Fibroblast of villous mesenchyme (primary cell): ENCODE measurements around the gene TTBK1. TPM values are rescaled to one million over a fixed set of nuclear protein-coding genes. Genes with fewer than 3 reads are reported as not detected.

Source experiments
- DNase-seq: peaks from one replicate; pipeline ENCODE4 v3.0.0-alpha.2; 2010; ENCODE audit warnings: low read depth
- H3K4me3 ChIP-seq: 2 replicates; pipeline ENCODE4 v1.5.1; 2011; ENCODE audit warnings: low read depth, mild to moderate bottlenecking, low read length
- total RNA-seq: library from RNA; depleted of rRNA; stranded (reverse); fragments of >200 nt; gene quantifications from 2 replicates; pipeline ENCODE4 v1.2.3, GENCODE V29; 2012
- TF ChIP-seq, protein P1 (sequence below): IDR thresholded peaks from 2 replicates; pipeline ENCODE4 v1.5.1; 2012; ENCODE audit warnings: low read depth, mild to moderate bottlenecking, low read length; ENCODE audit not compliant: insufficient read depth

TTBK1 gene
- total RNA-seq, 1 donor = not detected

DNA sequence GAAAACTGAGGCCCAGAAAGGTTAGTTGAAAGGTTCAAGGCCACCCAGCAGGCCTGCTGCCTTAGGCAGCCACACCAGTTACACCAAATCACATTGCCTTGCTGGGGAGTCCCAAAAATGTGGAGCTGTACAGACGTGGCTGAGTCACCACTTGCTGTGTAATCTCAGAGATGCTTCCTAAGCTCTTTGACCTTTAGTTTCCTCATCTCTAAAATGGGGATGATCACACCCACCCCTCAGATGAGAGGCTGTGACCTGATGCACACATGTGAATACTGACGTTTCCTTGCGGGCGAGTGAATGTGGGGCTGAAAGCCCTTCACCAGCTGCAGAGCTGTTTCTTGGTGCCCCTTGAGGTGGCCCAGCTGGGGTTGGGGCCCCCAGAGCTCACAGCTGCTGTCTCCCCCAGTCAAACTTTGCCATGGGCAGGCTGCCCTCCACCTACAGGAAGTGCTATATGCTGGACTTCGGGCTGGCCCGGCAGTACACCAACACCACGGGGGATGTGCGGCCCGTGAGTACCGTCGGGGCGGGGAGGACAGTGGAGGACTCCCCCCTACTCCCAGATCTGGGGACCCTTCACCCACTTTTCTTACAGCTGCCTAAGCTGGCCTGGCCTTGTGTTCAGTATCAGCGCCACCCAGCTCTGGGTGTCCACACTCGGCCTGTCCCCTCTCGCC, 11.0 kb downstream of the TTBK1 start:
- DNase-seq = peak; percentile 10
- no peak overlapping the region for H3K4me3 ChIP-seq
- TF ChIP-seq, protein P1, sequence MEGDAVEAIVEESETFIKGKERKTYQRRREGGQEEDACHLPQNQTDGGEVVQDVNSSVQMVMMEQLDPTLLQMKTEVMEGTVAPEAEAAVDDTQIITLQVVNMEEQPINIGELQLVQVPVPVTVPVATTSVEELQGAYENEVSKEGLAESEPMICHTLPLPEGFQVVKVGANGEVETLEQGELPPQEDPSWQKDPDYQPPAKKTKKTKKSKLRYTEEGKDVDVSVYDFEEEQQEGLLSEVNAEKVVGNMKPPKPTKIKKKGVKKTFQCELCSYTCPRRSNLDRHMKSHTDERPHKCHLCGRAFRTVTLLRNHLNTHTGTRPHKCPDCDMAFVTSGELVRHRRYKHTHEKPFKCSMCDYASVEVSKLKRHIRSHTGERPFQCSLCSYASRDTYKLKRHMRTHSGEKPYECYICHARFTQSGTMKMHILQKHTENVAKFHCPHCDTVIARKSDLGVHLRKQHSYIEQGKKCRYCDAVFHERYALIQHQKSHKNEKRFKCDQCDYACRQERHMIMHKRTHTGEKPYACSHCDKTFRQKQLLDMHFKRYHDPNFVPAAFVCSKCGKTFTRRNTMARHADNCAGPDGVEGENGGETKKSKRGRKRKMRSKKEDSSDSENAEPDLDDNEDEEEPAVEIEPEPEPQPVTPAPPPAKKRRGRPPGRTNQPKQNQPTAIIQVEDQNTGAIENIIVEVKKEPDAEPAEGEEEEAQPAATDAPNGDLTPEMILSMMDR = no peak

DNA sequence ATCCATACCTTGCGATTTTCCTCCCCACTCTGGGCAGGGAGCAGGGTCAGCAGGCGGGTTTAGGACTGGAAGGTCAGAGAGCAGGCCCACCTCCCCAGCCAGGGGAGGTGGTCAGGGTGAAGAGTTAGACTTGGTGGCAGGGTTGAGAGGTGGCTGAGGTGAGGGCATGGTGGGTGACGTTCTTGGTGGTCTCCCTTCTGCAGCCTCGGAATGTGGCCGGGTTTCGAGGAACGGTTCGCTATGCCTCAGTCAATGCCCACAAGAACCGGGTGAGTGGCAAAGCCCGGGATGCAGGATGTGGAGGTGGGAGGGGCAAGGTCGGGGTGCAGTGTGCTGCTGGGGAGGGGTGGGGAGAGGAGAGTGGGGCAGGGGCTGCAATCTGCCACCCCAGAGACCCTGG, 11.6 kb downstream of the TTBK1 start:
- no peak for DNase-seq
- no peak overlapping the region for H3K4me3 ChIP-seq
- TF ChIP-seq, protein P1 = no peak

DNA sequence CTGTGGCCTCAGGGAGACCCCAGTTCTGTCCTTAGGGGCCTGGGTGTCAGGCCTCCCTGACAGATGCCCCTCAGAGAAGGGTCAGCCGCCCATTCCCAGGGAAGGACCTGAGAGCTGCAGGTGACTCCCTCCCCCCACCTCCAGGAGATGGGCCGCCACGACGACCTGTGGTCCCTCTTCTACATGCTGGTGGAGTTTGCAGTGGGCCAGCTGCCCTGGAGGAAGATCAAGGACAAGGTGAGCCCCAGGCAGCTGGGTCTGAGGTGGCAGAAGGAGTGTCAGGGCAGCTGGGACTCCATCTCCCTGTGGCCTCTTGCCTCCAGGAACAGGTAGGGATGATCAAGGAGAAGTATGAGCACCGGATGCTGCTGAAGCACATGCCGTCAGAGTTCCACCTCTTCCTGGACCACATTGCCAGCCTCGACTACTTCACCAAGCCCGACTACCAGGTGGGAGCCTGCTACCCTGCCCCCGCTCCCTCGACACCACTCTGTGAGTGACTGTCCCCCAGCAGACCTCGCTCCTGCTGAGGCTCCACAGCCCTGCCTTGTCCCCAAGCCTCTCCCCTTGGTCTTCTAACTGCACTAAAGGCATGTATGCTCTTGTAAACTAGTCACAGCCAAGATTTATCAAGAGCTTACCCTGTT, 12.2 kb downstream of the TTBK1 start:
- no peak overlapping the region for H3K4me3 ChIP-seq
- DNase-seq = no peak
- TF ChIP-seq, protein P1 = no peak

DNA sequence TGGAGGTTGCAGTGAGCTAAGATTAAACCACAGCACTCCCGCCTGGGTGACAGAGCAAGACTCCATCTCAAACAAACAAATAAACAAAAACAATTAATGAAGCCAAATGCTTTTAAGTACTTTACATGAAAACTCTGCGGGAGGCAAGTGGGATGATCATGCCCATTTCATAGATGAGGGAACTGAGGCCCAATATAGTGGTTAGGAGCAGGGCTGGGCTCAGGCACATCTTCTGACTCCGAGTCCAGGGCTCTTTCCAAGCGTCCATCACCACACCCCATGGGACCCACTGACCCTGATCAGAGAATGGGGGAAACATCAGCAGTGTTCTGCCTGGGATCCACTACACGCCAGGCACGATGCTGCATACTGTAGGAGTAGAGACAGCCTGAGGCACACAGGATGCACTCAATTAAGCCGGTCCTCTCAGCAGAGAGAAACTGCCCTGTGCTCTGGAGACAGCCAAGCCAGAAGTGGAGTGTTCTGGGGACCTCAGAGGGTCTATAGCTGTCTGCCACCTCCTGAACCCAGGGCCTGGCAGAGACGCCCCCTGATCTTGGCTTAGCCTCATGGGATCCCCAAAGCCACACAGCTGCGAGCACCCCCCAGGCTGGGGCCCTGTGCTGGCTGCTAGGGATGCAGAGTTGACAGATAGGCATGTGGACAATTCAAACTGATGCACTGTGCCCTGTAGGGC, 13.5 kb downstream of the TTBK1 start:
- no peak overlapping the region for H3K4me3 ChIP-seq
- DNase-seq = no peak
- TF ChIP-seq, protein P1 = no peak

DNA sequence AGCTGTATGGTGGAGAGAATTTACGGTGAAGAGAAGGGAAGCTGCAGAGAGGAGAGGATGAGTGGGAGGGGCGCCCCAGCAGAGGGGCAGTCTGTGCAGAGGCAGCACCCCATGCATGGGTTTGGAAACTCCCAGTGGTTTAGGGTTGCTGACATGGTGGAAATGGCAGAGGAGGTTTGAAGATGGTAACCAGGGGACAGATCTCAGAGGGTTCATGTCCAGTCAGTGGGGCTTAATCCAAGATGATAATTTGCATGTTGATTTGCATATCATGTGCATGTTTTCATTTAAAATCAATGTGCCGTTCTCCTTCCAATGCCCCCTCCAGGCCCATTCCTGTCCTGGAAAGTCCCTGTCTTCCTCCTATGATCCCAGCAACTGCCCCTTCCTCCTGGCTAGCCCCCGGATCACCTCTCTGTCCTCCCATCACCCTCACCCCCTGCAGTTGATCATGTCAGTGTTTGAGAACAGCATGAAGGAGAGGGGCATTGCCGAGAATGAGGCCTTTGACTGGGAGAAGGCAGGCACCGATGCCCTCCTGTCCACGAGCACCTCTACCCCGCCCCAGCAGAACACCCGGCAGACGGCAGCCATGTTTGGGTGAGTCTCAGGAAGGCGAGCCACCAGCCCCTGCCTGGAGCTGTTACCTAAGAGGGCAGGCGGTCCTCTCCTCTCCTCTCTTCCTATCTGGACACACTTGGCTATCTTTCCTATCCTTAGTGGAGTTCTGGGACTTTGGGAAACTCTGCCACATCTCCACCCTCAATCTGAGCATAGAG, 14.3 kb downstream of the TTBK1 start:
- TF ChIP-seq, protein P1 = no peak
- H3K4me3 ChIP-seq = no peak overlapping the region
- no peak for DNase-seq

DNA sequence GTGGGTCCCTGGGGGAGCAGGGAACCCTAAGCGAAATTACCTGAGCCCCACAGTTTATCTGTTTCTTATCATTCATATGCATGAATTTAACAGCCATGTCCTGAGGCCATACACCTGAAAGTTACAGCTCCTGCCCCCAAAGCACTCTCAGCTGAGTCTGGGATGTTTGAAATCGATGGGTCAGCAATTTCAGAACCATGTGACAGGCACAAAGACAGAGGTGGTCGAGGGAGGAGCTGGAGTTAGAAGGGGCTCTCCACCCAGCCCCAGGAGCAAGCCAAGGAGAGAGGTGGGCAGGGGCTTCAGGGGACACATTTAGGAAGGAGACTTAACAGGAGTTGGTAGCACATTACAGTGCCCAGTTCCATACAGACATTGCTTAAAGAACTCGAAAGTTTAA, 14.9 kb downstream of the TTBK1 start:
- TF ChIP-seq, protein P1 = no peak
- no peak overlapping the region for H3K4me3 ChIP-seq
- DNase-seq = no peak
